Loucy (cell line): ENCODE measurements around the gene BUD23.

ENCODE experiments used
- EZH2phosphoT487 ChIP-seq: fragments of 200-600 bp; IDR thresholded peaks from 2 replicates; pipeline ENCODE4 v1.6.1; 2018; ENCODE audit warnings: antibody characterized with exemption, mild to moderate bottlenecking, moderate library complexity, borderline replicate concordance
- TF ChIP-seq, protein P1 (sequence below): fragments of 200-600 bp; sonication (generic); conservative IDR thresholded peaks from 2 replicates; pipeline ENCODE4 v1.5.1; 2014; ENCODE audit warnings: mild to moderate bottlenecking, antibody characterized with exemption, low read length

DNA sequence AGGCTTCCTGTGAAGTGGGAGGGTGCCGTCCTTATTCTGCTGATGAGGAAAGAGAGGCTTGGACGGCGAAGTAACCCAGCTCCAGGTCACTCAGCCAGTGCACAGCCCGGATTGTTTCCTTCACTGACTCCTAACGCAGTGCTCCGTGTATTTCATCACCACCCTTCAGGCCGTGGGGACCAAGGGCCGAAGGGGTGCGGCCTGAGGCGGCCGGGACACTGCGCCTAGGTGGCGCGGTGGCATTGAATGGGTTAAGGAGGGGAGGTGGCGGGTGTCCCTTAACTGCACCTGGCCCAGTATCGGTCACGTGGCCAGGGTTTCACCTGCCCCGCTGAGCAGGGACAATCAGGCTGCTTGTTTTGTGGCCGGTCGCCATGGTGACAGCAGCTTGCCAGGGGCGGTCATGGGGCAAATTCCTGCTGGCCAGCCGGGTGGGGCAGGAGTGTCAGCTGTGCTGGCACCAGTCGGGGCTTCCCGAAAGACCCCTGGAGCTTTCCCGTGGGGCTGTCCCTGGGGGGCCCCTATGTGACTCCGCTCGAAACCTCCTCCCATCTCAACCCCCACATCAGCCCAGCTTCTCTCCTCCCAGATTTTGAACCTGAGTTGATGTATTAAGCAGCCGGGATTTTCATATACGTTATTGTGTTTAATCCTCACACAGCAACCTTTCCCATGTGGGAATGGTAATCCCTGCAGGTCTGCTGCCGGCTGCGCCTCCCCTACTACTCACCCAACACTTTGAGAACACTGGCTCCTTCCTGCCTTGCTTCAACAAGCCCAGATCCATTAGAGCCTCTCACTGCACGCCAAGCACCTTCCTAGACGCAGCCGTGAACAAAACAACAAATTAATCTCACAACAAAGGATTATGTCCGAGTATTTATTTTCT lies 59.6 kb downstream of the BUD23 start:
- TF ChIP-seq, protein P1, sequence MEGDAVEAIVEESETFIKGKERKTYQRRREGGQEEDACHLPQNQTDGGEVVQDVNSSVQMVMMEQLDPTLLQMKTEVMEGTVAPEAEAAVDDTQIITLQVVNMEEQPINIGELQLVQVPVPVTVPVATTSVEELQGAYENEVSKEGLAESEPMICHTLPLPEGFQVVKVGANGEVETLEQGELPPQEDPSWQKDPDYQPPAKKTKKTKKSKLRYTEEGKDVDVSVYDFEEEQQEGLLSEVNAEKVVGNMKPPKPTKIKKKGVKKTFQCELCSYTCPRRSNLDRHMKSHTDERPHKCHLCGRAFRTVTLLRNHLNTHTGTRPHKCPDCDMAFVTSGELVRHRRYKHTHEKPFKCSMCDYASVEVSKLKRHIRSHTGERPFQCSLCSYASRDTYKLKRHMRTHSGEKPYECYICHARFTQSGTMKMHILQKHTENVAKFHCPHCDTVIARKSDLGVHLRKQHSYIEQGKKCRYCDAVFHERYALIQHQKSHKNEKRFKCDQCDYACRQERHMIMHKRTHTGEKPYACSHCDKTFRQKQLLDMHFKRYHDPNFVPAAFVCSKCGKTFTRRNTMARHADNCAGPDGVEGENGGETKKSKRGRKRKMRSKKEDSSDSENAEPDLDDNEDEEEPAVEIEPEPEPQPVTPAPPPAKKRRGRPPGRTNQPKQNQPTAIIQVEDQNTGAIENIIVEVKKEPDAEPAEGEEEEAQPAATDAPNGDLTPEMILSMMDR, result no peak
- TF ChIP-seq EZH2phosphoT487, result no peak
